ENCODE data around the gene NLRP1. TPM values are rescaled to one million over a fixed set of nuclear protein-coding genes. Genes with fewer than 3 reads are reported as not detected.

NLRP1 gene
- total and polyA plus RNA-seq, 9 of the 15 experiments (the other 6 are each of a cell fraction or from before 2014, with no cell fraction given), result 4.0 to 69.4 (median 27.7) TPM

DNA sequence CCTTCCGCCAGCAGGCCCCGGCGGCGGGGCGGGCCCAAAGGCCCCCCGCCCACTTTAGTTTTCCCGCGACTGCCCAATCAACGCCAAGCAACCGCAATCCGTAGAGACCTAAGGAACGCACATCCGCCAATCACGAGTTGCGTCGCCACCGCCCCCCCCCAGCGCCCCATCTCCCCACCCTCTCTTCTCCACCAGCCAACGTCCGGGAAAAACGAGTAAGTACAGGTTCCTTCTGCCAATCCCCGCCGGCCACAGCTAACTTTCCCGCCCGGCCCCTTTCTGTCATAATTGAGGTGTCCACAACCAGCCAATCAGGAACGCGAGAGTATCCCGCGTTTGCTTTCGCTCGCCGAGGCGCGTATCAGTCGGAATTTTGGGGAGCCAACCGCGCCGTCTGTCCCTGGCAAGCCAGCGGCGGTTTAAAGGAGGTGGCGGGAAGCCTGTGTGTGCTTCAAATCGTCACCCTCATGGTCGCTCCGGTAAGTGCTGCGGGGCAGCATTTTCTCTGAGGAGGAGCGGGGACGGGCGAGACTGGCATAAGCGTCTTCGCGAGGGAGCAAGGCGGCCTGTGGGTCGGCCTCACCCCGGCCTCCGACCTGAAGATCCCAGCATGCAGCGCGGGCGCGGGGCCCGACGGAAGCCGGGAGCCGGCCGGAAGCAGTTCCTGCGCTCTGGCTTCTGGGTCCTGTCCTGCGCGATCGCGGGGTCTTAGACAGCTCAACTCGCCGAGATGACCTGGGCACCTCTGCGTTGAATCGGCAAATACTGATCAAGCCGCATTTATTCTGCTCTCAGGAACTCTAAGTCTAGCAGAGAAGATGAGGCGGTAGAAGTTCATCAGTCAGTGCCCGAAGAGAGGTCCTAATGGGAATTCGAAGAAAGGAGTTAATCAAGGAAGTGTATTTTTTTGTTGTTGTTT lies 97.8 kb downstream of the NLRP1 start, which contains the start of gene MIS12 (continued):
- TF ChIP-seq, protein P1, sequence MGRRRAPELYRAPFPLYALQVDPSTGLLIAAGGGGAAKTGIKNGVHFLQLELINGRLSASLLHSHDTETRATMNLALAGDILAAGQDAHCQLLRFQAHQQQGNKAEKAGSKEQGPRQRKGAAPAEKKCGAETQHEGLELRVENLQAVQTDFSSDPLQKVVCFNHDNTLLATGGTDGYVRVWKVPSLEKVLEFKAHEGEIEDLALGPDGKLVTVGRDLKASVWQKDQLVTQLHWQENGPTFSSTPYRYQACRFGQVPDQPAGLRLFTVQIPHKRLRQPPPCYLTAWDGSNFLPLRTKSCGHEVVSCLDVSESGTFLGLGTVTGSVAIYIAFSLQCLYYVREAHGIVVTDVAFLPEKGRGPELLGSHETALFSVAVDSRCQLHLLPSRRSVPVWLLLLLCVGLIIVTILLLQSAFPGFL (CRISPR knock-in tag; IDR thresholded peaks at IDR 0.05), result no peak
- peak; percentile 20 for TF ChIP-seq HNRNPLL (IDR thresholded peaks at IDR 0.05; ENCODE audit: low read depth, low read length, poor library complexity, severe bottlenecking)
- TF ChIP-seq, protein P2, sequence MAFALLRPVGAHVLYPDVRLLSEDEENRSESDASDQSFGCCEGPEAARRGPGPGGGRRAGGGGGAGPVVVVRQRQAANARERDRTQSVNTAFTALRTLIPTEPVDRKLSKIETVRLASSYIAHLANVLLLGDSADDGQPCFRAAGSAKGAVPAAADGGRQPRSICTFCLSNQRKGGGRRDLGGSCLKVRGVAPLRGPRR (CRISPR knock-in tag; IDR thresholded peaks at IDR 0.05), result no peak
- TF ChIP-seq C11orf30 (IDR thresholded peaks at IDR 0.05; ENCODE audit: low read depth), result peak; percentile 86
- no peak for TF ChIP-seq CBX8 (IDR thresholded peaks at IDR 0.05; ENCODE audit: borderline replicate concordance, extremely low read depth, low read depth, low read length, poor library complexity, severe bottlenecking)
- TF ChIP-seq, protein P3, sequence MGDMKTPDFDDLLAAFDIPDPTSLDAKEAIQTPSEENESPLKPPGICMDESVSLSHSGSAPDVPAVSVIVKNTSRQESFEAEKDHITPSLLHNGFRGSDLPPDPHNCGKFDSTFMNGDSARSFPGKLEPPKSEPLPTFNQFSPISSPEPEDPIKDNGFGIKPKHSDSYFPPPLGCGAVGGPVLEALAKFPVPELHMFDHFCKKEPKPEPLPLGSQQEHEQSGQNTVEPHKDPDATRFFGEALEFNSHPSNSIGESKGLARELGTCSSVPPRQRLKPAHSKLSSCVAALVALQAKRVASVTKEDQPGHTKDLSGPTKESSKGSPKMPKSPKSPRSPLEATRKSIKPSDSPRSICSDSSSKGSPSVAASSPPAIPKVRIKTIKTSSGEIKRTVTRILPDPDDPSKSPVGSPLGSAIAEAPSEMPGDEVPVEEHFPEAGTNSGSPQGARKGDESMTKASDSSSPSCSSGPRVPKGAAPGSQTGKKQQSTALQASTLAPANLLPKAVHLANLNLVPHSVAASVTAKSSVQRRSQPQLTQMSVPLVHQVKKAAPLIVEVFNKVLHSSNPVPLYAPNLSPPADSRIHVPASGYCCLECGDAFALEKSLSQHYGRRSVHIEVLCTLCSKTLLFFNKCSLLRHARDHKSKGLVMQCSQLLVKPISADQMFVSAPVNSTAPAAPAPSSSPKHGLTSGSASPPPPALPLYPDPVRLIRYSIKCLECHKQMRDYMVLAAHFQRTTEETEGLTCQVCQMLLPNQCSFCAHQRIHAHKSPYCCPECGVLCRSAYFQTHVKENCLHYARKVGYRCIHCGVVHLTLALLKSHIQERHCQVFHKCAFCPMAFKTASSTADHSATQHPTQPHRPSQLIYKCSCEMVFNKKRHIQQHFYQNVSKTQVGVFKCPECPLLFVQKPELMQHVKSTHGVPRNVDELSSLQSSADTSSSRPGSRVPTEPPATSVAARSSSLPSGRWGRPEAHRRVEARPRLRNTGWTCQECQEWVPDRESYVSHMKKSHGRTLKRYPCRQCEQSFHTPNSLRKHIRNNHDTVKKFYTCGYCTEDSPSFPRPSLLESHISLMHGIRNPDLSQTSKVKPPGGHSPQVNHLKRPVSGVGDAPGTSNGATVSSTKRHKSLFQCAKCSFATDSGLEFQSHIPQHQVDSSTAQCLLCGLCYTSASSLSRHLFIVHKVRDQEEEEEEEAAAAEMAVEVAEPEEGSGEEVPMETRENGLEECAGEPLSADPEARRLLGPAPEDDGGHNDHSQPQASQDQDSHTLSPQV (IDR thresholded peaks at IDR 0.05), result peak; percentile 22; the same call in 1 of the 2 replicates
- peak; percentile 47; the same call in 1 of the 2 replicates for TF ChIP-seq ZNF431 (CRISPR knock-in tag; IDR thresholded peaks at IDR 0.05)
- TF ChIP-seq, protein P4, sequence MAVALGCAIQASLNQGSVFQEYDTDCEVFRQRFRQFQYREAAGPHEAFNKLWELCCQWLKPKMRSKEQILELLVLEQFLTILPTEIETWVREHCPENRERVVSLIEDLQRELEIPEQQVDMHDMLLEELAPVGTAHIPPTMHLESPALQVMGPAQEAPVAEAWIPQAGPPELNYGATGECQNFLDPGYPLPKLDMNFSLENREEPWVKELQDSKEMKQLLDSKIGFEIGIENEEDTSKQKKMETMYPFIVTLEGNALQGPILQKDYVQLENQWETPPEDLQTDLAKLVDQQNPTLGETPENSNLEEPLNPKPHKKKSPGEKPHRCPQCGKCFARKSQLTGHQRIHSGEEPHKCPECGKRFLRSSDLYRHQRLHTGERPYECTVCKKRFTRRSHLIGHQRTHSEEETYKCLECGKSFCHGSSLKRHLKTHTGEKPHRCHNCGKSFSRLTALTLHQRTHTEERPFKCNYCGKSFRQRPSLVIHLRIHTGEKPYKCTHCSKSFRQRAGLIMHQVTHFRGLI (CRISPR knock-in tag; IDR thresholded peaks at IDR 0.05), result no peak
- TF ChIP-seq SRSF9 (IDR thresholded peaks at IDR 0.05; ENCODE audit: borderline replicate concordance, low read depth, low read length), result no peak
- no peak; the same call in 1 of the 2 replicates for TF ChIP-seq NR2C2 (CRISPR knock-in tag; IDR thresholded peaks at IDR 0.05)
- TF ChIP-seq NR2C2 (tag; IDR thresholded peaks at IDR 0.05), result peak; percentile 95
- no peak for TF ChIP-seq CCAR2 (IDR thresholded peaks at IDR 0.05; ENCODE audit: low read depth, low read length)
- no peak for TF ChIP-seq RBM39 (optimal IDR thresholded peaks at IDR 0.05; ENCODE audit: low read depth, low read length)
- TF ChIP-seq ZNF184 (CRISPR knock-in tag; IDR thresholded peaks at IDR 0.05), result no peak
- peak; percentile 69 for TF ChIP-seq TAF9B (IDR thresholded peaks at IDR 0.05; ENCODE audit: partially characterized antibody)
- no peak; the same call in 1 of the 2 replicates for TF ChIP-seq ZZZ3 (IDR thresholded peaks at IDR 0.05)
- no peak for TF ChIP-seq TCF7L2 (IDR thresholded peaks at IDR 0.05; ENCODE audit: low read depth, low read length)
- TF ChIP-seq TEAD1 (CRISPR knock-in tag; IDR thresholded peaks at IDR 0.05), result peak in 1 of 2 experiments; percentile 84; a peak in 2 of 4 replicates
- TF ChIP-seq SIN3B (IDR thresholded peaks at IDR 0.05; ENCODE audit: low read depth), result peak; percentile 73; the same call in 1 of the 2 replicates
- TF ChIP-seq THRAP3 (IDR thresholded peaks at IDR 0.05; ENCODE audit: borderline replicate concordance), result no peak

Measured in K562 (cell line).